Measurements from ENCODE around the gene CYFIP2.

DNA sequence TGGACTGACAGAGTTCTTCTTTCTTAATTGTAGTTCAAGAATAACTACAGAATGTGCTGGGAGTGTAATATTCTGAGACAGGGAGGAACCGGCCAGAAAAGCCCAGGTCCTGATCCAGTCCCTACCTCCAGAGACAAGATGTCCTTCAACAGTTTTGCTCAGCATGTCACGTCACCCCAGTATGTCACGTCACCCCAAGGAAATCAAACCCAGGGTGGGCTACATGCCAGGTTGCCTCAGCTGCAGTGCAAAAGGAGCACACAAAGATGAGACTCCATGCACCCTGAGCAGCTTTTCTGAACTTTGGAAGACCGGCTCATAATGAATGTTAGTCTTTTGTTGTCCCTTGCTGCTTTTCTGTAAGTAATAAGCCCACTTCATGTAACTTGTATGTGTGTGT lies 168.2 kb downstream of the CYFIP2 start:
- no peak for TF ChIP-seq JUND (IDR thresholded peaks at IDR 0.05)
- TF ChIP-seq, protein P1, sequence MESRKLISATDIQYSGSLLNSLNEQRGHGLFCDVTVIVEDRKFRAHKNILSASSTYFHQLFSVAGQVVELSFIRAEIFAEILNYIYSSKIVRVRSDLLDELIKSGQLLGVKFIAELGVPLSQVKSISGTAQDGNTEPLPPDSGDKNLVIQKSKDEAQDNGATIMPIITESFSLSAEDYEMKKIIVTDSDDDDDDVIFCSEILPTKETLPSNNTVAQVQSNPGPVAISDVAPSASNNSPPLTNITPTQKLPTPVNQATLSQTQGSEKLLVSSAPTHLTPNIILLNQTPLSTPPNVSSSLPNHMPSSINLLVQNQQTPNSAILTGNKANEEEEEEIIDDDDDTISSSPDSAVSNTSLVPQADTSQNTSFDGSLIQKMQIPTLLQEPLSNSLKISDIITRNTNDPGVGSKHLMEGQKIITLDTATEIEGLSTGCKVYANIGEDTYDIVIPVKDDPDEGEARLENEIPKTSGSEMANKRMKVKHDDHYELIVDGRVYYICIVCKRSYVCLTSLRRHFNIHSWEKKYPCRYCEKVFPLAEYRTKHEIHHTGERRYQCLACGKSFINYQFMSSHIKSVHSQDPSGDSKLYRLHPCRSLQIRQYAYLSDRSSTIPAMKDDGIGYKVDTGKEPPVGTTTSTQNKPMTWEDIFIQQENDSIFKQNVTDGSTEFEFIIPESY (IDR thresholded peaks at IDR 0.05; ENCODE audit: extremely low read depth, insufficient replicate concordance, low read length), result no peak
- no peak for TF ChIP-seq SRF (IDR thresholded peaks at IDR 0.05; ENCODE audit: low read depth)
- TF ChIP-seq EZH2phosphoT487 (IDR thresholded peaks at IDR 0.05; ENCODE audit: borderline replicate concordance), result no peak
- TF ChIP-seq CTCF (IDR thresholded peaks at IDR 0.05 in 2 of 3, conservative IDR thresholded peaks at IDR 0.05 in 1 of 3; ENCODE audit: borderline replicate concordance in 1 of 3, insufficient read depth in 1 of 3, low read depth in 2 of 3, low read length in 2 of 3), result no peak
- TF ChIP-seq POLR2AphosphoS5 (IDR thresholded peaks at IDR 0.05; ENCODE audit: low read depth, low read length), result no peak
- no peak for TF ChIP-seq EZH2 (IDR thresholded peaks at IDR 0.05)
- TF ChIP-seq YY1 (IDR thresholded peaks at IDR 0.05; ENCODE audit: extremely low read depth, insufficient replicate concordance, low read depth, low read length), result no peak
- TF ChIP-seq, protein P2, sequence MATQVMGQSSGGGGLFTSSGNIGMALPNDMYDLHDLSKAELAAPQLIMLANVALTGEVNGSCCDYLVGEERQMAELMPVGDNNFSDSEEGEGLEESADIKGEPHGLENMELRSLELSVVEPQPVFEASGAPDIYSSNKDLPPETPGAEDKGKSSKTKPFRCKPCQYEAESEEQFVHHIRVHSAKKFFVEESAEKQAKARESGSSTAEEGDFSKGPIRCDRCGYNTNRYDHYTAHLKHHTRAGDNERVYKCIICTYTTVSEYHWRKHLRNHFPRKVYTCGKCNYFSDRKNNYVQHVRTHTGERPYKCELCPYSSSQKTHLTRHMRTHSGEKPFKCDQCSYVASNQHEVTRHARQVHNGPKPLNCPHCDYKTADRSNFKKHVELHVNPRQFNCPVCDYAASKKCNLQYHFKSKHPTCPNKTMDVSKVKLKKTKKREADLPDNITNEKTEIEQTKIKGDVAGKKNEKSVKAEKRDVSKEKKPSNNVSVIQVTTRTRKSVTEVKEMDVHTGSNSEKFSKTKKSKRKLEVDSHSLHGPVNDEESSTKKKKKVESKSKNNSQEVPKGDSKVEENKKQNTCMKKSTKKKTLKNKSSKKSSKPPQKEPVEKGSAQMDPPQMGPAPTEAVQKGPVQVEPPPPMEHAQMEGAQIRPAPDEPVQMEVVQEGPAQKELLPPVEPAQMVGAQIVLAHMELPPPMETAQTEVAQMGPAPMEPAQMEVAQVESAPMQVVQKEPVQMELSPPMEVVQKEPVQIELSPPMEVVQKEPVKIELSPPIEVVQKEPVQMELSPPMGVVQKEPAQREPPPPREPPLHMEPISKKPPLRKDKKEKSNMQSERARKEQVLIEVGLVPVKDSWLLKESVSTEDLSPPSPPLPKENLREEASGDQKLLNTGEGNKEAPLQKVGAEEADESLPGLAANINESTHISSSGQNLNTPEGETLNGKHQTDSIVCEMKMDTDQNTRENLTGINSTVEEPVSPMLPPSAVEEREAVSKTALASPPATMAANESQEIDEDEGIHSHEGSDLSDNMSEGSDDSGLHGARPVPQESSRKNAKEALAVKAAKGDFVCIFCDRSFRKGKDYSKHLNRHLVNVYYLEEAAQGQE (IDR thresholded peaks at IDR 0.05; ENCODE audit: low read depth), result no peak
- no peak for TF ChIP-seq POLR2A (IDR thresholded peaks at IDR 0.05; ENCODE audit: borderline replicate concordance, extremely low read depth, insufficient read depth, insufficient read length)
- TF ChIP-seq MAX (IDR thresholded peaks at IDR 0.05), result no peak

Data from HCT116 (cell line).